ENCODE data around the gene PHOSPHO2.
"Not testable (repeated sequence)": the region's sequence is repeated elsewhere in the genome, so short reads cannot be mapped to it uniquely, and the experiment has no call there.

The PHOSPHO2 gene

DNA sequence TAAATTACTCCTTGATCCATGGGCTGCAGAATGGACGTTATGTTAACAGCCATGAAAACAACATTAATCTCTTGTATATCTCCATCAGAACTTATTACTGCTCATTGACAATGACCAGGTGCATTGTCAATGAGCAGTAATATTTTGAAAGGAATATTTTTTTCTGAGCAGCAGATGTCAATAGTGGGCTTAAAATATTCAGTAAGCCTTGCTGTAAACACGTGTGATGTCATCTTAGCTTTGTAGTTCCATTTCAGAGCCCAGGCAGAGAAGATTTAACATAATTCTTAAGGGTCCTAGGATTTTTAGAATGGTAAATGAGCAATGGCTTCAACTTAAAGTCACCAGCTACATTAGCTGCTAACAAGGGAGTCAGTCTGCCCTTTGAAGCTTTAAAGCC is 26.7 kb upstream of the PHOSPHO2 start:
- no peaks in the 10 kb centered on the region for H3K27me3 ChIP-seq (ENCODE audit: control insufficient read depth, insufficient read depth, low read length)
- no peak overlapping the region for H3K27ac ChIP-seq (ENCODE audit: low read depth, low read length)
- no peaks in the 10 kb centered on the region for H3K36me3 ChIP-seq (ENCODE audit: control insufficient read depth, insufficient read depth, low read length)
- no peak overlapping the region for H3K4me3 ChIP-seq (ENCODE audit: low read length)
- no peaks in the 10 kb centered on the region for H3K4me1 ChIP-seq (ENCODE audit: control insufficient read depth, insufficient read depth, low read length)
- no peak overlapping the region for H3K9ac ChIP-seq (ENCODE audit: low read length)

DNA sequence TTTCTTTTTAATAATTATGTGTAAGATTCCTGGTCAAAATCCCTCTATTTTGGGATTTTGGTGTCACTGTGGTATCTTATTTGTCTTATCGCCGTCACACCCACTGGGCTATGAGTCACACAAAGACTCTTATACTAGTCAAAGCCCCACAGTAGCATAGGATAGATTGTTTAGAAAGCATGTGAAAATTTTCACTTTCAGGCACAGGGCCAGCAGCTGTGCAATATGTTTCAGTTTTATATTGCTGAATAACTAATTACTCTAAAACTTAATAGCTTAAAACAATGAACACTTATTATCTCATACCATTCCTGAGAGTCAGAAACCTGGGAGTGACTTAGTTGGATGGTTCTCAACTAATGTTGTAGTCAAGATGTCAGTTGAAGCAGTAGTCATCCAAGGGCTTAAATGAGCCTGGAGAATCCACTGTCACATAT is 24.0 kb upstream of the PHOSPHO2 start:
- Histone ChIP-seq H3K36me3 (ENCODE audit: control insufficient read depth, insufficient read depth, low read length) (no peaks in the 10 kb centered on the region), H3K27me3 (ENCODE audit: control insufficient read depth, insufficient read depth, low read length) (no peaks in the 10 kb centered on the region), H3K4me1 (ENCODE audit: control insufficient read depth, insufficient read depth, low read length) (no peaks in the 10 kb centered on the region), H3K9ac (ENCODE audit: low read length) (no peak overlapping the region), H3K27ac (ENCODE audit: low read depth, low read length) (no peak overlapping the region), H3K4me3 (ENCODE audit: low read length) (no peak overlapping the region)

DNA sequence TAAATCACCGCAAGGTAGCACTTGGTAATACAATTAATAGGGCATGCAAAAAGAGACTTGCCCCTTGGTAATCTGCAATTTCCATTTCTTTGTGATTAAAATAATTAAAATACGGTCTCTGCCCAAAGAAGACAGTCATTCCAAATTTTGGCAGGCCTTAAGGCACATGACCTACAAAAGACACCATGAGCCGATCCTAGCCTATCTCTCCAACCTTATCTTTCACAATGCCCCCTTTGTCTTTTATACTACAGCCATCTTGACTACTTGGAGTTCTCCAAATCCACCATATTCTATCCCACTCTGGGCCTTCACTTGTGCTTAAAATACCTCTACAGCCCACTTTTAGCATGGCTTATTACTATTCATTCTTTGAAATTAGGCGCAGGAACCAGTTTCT is 23.3 kb upstream of the PHOSPHO2 start:
- H3K27me3 ChIP-seq (ENCODE audit: control insufficient read depth, insufficient read depth, low read length) = no peaks in the 10 kb centered on the region
- no peak overlapping the region for H3K4me3 ChIP-seq (ENCODE audit: low read length)
- no peak overlapping the region for H3K9ac ChIP-seq (ENCODE audit: low read length)
- no peak overlapping the region for H3K27ac ChIP-seq (ENCODE audit: low read depth, low read length)
- no peaks in the 10 kb centered on the region for H3K4me1 ChIP-seq (ENCODE audit: control insufficient read depth, insufficient read depth, low read length)
- H3K36me3 ChIP-seq (ENCODE audit: control insufficient read depth, insufficient read depth, low read length) = no peaks in the 10 kb centered on the region

DNA sequence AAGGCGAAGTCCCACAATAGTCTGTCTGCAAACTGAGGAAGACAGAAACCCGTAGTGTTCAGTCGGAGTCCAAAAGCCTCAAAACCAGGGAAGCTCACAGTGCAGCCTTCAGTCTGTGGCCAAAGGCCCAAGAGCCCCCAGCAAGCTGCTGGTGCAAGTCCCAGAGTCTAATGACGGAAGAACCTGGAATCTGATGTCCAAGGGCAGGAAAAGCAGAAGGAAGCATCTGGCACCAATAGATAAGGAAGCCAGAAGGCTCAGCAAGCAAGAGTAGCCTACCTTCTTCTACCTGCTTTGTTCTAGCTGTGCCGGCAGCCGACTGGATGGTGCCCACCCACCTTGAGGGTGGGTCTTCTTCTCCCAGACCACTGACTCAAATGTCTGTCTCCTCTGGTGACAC is 21.9 kb upstream of the PHOSPHO2 start:
- Histone ChIP-seq H3K4me1 (ENCODE audit: control insufficient read depth, insufficient read depth, low read length) (no peaks in the 10 kb centered on the region), H3K27me3 (ENCODE audit: control insufficient read depth, insufficient read depth, low read length) (no peaks in the 10 kb centered on the region), H3K4me3 (ENCODE audit: low read length) (no peak overlapping the region), H3K27ac (ENCODE audit: low read depth, low read length) (no peak overlapping the region), H3K36me3 (ENCODE audit: control insufficient read depth, insufficient read depth, low read length) (no peaks in the 10 kb centered on the region), H3K9ac (ENCODE audit: low read length) (no peak overlapping the region)

DNA sequence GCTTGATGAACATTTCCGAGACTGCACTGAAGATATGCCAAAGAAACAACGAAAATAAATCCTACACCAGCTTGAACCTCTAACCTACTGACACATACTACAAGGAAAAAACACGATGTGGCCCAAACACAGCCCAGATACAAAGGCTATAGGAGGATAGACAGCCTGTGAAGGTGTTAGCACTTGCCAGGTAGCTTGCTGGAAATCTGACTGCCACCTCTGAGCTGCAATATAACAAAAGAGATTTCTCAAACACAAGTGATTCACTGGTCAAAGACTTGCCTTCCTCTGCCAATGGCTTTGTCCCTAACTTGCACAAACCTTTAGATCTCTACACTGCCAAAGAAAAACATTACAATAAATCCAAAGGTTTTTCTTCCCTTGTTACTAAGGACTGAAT is 21.2 kb upstream of the PHOSPHO2 start:
- Histone ChIP-seq H3K36me3 (ENCODE audit: control insufficient read depth, insufficient read depth, low read length) (no peaks in the 10 kb centered on the region), H3K4me3 (ENCODE audit: low read length) (no peak overlapping the region), H3K9ac (ENCODE audit: low read length) (no peak overlapping the region), H3K27me3 (ENCODE audit: control insufficient read depth, insufficient read depth, low read length) (no peaks in the 10 kb centered on the region), H3K4me1 (ENCODE audit: control insufficient read depth, insufficient read depth, low read length) (no peaks in the 10 kb centered on the region), H3K27ac (ENCODE audit: low read depth, low read length) (no peak overlapping the region)

- Histone ChIP-seq H3K36me3 (ENCODE audit: control insufficient read depth, insufficient read depth, low read length) (no peaks in the 10 kb centered on the region), H3K27ac (ENCODE audit: low read depth, low read length) (no peak overlapping the region), H3K27me3 (ENCODE audit: control insufficient read depth, insufficient read depth, low read length) (no peaks in the 10 kb centered on the region), H3K4me1 (ENCODE audit: control insufficient read depth, insufficient read depth, low read length) (no peaks in the 10 kb centered on the region), H3K9ac (ENCODE audit: low read length) (no peak overlapping the region), H3K4me3 (ENCODE audit: low read length) (no peak overlapping the region)
Observed at GRCh38 chr2:169673921-169674320, 20.3 kb upstream of the PHOSPHO2 start.

GRCh38 chr2:169676357-169676756 is 17.9 kb upstream of the PHOSPHO2 start:
- no peaks in the 10 kb centered on the region for H3K4me1 ChIP-seq (ENCODE audit: control insufficient read depth, insufficient read depth, low read length)
- no peak overlapping the region for H3K27ac ChIP-seq (ENCODE audit: low read depth, low read length)

DNA sequence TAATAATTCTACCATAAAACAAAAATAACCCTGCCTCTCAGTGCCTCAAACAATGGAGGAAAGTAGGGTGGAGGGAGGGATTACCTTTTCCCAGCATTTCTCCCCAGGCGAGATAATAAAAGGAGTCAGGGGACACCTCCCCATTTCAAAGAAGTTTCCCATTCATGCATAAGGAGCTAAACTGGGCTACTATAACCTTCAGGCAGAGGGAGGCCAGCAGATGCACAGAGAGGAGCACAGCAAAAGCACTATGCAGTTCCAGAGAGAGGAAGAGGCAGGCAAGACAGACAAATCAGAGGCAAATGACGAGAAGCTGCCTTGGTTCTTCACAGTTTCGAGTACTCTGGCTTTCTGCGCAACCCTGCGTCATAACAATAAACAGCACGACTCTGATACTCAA is 17.4 kb upstream of the PHOSPHO2 start:
- H3K4me1 ChIP-seq (ENCODE audit: control insufficient read depth, insufficient read depth, low read length) = no peaks in the 10 kb centered on the region
- H3K36me3 ChIP-seq (ENCODE audit: control insufficient read depth, insufficient read depth, low read length) = no peaks in the 10 kb centered on the region
- H3K4me3 ChIP-seq (ENCODE audit: low read length) = no peak overlapping the region
- H3K9ac ChIP-seq (ENCODE audit: low read length) = no peak overlapping the region
- H3K27ac ChIP-seq (ENCODE audit: low read depth, low read length) = no peak overlapping the region
- H3K27me3 ChIP-seq (ENCODE audit: control insufficient read depth, insufficient read depth, low read length) = no peaks in the 10 kb centered on the region

More at GRCh38 chr2:169676357-169676756, 17.9 kb upstream of the PHOSPHO2 start:
- Histone ChIP-seq H3K4me3 (ENCODE audit: low read length) (no peak overlapping the region), H3K9ac (ENCODE audit: low read length) (no peak overlapping the region), H3K27me3 (ENCODE audit: control insufficient read depth, insufficient read depth, low read length) (no peaks in the 10 kb centered on the region), H3K36me3 (ENCODE audit: control insufficient read depth, insufficient read depth, low read length) (no peaks in the 10 kb centered on the region)

DNA sequence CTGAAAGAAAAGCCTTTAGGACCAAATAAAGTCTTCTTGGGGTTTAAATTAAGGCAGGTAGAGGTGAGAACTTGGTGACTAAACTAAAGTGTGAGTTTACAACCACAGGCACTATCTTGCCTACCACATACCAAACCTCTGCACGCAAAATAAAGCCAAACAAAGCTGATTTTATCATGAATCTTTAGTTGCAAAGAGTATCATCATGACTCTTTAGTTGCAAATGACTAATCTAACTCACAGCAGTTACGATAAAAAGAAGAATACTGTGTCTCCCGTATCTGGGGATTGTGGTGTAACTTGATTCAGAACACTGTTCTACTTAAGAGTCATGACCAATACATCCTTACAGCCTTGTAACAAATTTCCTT is 11.2 kb upstream of the PHOSPHO2 start:
- Histone ChIP-seq H3K4me1 (ENCODE audit: control insufficient read depth, insufficient read depth, low read length) (no peaks in the 10 kb centered on the region), H3K27ac (ENCODE audit: low read depth, low read length) (no peak overlapping the region), H3K27me3 (ENCODE audit: control insufficient read depth, insufficient read depth, low read length) (no peaks in the 10 kb centered on the region), H3K9ac (ENCODE audit: low read length) (no peak overlapping the region), H3K36me3 (ENCODE audit: control insufficient read depth, insufficient read depth, low read length) (no peaks in the 10 kb centered on the region), H3K4me3 (ENCODE audit: low read length) (no peak overlapping the region)

DNA sequence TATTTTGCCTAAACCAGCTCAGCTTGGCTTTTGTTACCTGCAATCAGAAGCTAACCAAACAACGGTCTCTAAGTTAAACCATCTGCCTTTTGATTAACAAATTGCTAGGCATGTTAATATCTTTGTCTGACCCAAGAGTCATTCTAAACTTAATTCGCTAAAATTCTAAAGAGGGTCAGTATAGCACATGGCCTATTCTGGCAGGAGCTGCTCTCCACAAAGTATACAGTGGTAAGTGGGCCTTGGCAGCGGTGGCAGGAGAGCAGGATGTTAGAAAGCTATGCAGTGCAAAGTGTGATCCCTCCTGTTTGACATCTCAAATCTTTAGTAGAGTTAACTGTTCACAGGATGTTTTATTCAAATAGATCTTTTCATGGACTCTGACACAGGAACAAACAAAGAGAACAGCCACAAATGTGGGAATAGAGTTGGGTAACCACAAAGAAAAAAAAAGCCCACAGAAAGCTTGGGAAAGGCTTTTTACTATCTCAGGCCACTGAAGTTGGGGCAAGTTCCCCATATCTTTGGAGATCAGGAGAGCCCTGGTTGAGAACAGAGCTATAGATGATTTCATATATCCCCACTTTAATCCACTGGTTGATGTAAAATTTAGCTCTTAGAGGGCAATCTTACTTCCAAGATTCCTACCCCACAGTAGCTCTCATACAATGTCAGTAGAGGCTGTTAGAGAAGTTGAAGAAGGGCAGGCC is 10.7 kb upstream of the PHOSPHO2 start:
- Histone ChIP-seq H3K27ac (ENCODE audit: low read depth, low read length) (no peak overlapping the region), H3K36me3 (ENCODE audit: control insufficient read depth, insufficient read depth, low read length) (no peaks in the 10 kb centered on the region), H3K9ac (ENCODE audit: low read length) (no peak overlapping the region), H3K27me3 (ENCODE audit: control insufficient read depth, insufficient read depth, low read length) (no peaks in the 10 kb centered on the region), H3K4me1 (ENCODE audit: control insufficient read depth, insufficient read depth, low read length) (no peaks in the 10 kb centered on the region), H3K4me3 (ENCODE audit: low read length) (no peak overlapping the region)

DNA sequence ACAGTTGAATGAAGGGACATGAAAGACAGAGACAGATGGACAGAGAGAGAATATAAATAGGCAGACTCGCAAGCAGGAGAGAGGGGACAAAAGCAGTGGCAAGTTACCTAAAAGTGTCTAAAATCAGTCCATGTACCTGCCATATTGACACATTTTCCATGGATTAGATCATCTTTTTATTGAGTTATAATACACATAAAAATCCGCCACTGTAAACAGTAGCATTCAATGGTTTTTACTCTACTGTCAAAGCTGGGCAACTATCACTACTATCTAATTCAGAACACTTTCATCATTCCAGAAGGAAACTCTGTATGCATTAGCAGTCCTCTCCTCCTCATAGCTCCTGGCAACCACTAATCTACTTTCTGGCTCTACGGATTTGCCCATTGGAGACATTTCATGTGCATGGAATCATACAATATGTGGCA is 10.1 kb upstream of the PHOSPHO2 start:
- no peaks in the 10 kb centered on the region for H3K27me3 ChIP-seq (ENCODE audit: control insufficient read depth, insufficient read depth, low read length)
- H3K27ac ChIP-seq (ENCODE audit: low read depth, low read length) = no peak overlapping the region
- no peaks in the 10 kb centered on the region for H3K4me1 ChIP-seq (ENCODE audit: control insufficient read depth, insufficient read depth, low read length)
- H3K9ac ChIP-seq (ENCODE audit: low read length) = no peak overlapping the region
- no peak overlapping the region for H3K4me3 ChIP-seq (ENCODE audit: low read length)
- H3K36me3 ChIP-seq (ENCODE audit: control insufficient read depth, insufficient read depth, low read length) = no peaks in the 10 kb centered on the region

- not testable (repeated sequence) for H3K36me3 ChIP-seq (ENCODE audit: control insufficient read depth, insufficient read depth, low read length); H3K4me1 ChIP-seq (ENCODE audit: control insufficient read depth, insufficient read depth, low read length); H3K27ac ChIP-seq (ENCODE audit: low read depth, low read length); H3K9ac ChIP-seq (ENCODE audit: low read length); H3K4me3 ChIP-seq (ENCODE audit: low read length); H3K27me3 ChIP-seq (ENCODE audit: control insufficient read depth, insufficient read depth, low read length)
Observed at GRCh38 chr2:169684712-169685111, 9.6 kb upstream of the PHOSPHO2 start.

GRCh38 chr2:169686825-169687224 is 7.4 kb upstream of the PHOSPHO2 start:
- not testable (repeated sequence) for H3K9ac ChIP-seq (ENCODE audit: low read length); H3K36me3 ChIP-seq (ENCODE audit: control insufficient read depth, insufficient read depth, low read length); H3K4me3 ChIP-seq (ENCODE audit: low read length); H3K27ac ChIP-seq (ENCODE audit: low read depth, low read length); H3K27me3 ChIP-seq (ENCODE audit: control insufficient read depth, insufficient read depth, low read length); H3K4me1 ChIP-seq (ENCODE audit: control insufficient read depth, insufficient read depth, low read length)
